Measurements from ENCODE around the gene ELOVL3.
"Not testable (repeated sequence)": the region's sequence is repeated elsewhere in the genome, so short reads cannot be mapped to it uniquely, and the experiment has no call there.

The ELOVL3 gene, protein sequence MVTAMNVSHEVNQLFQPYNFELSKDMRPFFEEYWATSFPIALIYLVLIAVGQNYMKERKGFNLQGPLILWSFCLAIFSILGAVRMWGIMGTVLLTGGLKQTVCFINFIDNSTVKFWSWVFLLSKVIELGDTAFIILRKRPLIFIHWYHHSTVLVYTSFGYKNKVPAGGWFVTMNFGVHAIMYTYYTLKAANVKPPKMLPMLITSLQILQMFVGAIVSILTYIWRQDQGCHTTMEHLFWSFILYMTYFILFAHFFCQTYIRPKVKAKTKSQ

GRCh38 chr10:102225646-102226541 is at the start of gene ELOVL3:
Gene ELOVL3, plus strand, starts transcription at chr10:102226299. Its CDS starts 250 bp downstream, at chr10:102226549.
- TF ChIP-seq, protein P1, sequence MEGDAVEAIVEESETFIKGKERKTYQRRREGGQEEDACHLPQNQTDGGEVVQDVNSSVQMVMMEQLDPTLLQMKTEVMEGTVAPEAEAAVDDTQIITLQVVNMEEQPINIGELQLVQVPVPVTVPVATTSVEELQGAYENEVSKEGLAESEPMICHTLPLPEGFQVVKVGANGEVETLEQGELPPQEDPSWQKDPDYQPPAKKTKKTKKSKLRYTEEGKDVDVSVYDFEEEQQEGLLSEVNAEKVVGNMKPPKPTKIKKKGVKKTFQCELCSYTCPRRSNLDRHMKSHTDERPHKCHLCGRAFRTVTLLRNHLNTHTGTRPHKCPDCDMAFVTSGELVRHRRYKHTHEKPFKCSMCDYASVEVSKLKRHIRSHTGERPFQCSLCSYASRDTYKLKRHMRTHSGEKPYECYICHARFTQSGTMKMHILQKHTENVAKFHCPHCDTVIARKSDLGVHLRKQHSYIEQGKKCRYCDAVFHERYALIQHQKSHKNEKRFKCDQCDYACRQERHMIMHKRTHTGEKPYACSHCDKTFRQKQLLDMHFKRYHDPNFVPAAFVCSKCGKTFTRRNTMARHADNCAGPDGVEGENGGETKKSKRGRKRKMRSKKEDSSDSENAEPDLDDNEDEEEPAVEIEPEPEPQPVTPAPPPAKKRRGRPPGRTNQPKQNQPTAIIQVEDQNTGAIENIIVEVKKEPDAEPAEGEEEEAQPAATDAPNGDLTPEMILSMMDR (conservative IDR thresholded peaks at IDR 0.05; ENCODE audit: control insufficient read depth, insufficient read depth, low read depth, low read length): no peak
- peak; percentile 93 for DNase-seq (ENCODE audit: low read depth)
- peak within 1 kb of the TSS; percentile 26 for H3K4me3 ChIP-seq (ENCODE audit: control insufficient read depth, low read depth, low read length)

DNA sequence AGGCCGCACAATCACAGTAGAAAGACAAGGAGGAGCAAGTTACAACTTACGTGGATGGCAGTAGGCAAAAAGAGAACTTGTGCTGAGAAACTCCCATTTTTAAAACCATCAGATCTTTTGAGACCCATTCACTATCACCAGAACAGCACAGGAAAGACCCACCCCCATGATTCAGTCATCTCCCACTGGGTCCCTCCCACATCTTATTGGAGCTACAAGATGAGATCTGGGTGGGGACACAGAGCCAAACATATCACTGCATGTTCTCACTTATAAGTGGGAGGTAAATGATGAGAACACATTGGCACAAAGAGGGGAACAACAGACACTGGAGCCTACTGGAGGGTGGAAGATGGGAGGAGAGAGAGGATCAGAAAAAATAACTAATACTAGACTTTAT is 41.5 kb upstream of the ELOVL3 start:
- H3K4me3 ChIP-seq (ENCODE audit: control insufficient read depth, low read depth, low read length): no peak overlapping the region
- DNase-seq (ENCODE audit: low read depth): no peak
- TF ChIP-seq, protein P1 (conservative IDR thresholded peaks at IDR 0.05; ENCODE audit: control insufficient read depth, insufficient read depth, low read depth, low read length): no peak

- no peak overlapping the region for H3K4me3 ChIP-seq (ENCODE audit: control insufficient read depth, low read depth, low read length)
- TF ChIP-seq, protein P1 (conservative IDR thresholded peaks at IDR 0.05; ENCODE audit: control insufficient read depth, insufficient read depth, low read depth, low read length): no peak
Observed at GRCh38 chr10:102185272-102185671, 40.8 kb upstream of the ELOVL3 start.

GRCh38 chr10:102185811-102186527 is 40.1 kb upstream of the ELOVL3 start:
- TF ChIP-seq, protein P1 (conservative IDR thresholded peaks at IDR 0.05; ENCODE audit: control insufficient read depth, insufficient read depth, low read depth, low read length): no peak
- DNase-seq (ENCODE audit: low read depth): peak; percentile 42
- no peak overlapping the region for H3K4me3 ChIP-seq (ENCODE audit: control insufficient read depth, low read depth, low read length)

More at GRCh38 chr10:102185272-102185671, 40.8 kb upstream of the ELOVL3 start:
- DNase-seq (ENCODE audit: low read depth): no peak

DNA sequence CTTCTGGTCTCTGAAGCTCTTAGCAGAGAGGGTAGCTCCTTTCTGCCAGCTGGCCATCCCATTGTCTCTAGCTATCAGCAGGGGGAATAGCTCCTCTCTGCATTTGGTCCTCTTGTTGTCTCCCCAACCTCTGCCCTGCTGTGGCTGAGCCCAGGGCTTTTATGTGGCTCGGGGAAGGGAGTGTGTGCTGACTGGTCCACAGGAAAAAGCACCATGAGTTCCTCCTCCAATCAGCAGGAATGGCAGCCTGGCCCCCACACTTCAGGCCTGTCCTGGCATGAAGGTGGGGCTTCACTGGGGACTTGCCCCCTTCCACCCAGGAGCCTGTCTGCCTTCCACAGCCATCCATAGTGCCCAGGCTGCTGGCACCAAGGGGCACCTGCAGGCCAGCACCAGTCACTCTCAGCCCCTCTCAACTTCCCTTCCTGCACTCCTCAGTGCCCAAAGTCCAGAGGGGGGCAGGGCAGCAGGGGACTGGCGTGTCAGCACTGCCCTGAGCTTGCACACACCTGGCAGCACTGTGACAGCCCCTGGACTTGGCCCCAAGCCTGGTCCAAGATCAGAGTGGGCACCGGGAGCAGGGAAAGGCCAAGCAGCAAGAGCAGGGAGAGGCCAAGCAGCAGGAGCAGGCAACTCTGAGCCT is 37.7 kb upstream of the ELOVL3 start:
- TF ChIP-seq, protein P1 (conservative IDR thresholded peaks at IDR 0.05; ENCODE audit: control insufficient read depth, insufficient read depth, low read depth, low read length): no peak
- DNase-seq (ENCODE audit: low read depth): no peak

GRCh38 chr10:102188941-102189898 is 36.9 kb upstream of the ELOVL3 start:
- H3K4me3 ChIP-seq (ENCODE audit: control insufficient read depth, low read depth, low read length); DNase-seq (ENCODE audit: low read depth): not testable (repeated sequence)

More for the DNA sequence above, 37.7 kb upstream of the ELOVL3 start:
- no peak overlapping the region for H3K4me3 ChIP-seq (ENCODE audit: control insufficient read depth, low read depth, low read length)
